Endothelial cell of umbilical vein (primary cell): Measurements from ENCODE around the gene BCL2L2.

Source experiments
- CTCF ChIP-seq, 2 donors: IDR thresholded peaks; 1 replicate in 1 of 2; 2 replicates in 1 of 2; pipeline ENCODE4 v1.5.1; 2011; ENCODE audit warnings: low read length in 2 of 2, mild to moderate bottlenecking in 2 of 2, moderate library complexity in 2 of 2, control low read depth in 1 of 2, inconsistent platforms in 1 of 2, low read depth in 1 of 2; ENCODE audit not compliant: insufficient read depth in 1 of 2; ENCODE audit errors: extremely low read depth in 1 of 2
- EZH2 ChIP-seq: IDR thresholded peaks from 2 replicates; pipeline ENCODE4 v1.6.1; 2012; ENCODE audit warnings: borderline replicate concordance, low read depth, mild to moderate bottlenecking, moderate library complexity, low read length, inconsistent platforms; ENCODE audit not compliant: severe bottlenecking
- POLR2A ChIP-seq: IDR thresholded peaks from 2 replicates; pipeline ENCODE4 v1.6.1; 2012; ENCODE audit warnings: low read depth, mild to moderate bottlenecking, control low read depth, low read length
- TF ChIP-seq, protein P1 (sequence below): IDR thresholded peaks from 2 replicates; pipeline ENCODE4 v1.6.1; 2011; ENCODE audit not compliant: insufficient read depth, insufficient read length

DNA sequence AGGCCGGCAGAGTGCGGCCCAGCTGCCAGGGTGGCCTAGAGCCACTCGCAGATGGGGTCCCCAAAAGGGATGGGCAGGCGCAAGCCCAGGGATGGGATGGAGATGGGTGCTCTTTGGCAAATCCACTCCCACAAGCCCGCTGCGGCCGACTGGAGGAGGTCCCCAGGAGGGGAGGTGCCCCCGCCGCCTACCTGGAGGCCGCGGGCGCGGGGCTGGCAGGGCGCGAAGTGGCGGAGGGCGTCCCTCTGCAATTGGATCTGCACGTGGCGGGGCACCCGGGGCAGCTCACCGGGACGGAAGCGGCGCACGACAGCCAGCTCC lies 4.7 kb upstream of the BCL2L2 start:
- no peak for TF ChIP-seq EZH2
- no peak for TF ChIP-seq CTCF (IDR thresholded peaks at IDR 0.05; ENCODE audit: extremely low read depth in 1 of 2, insufficient read depth in 1 of 2, low read depth in 1 of 2, low read length in 2 of 2)
- TF ChIP-seq, protein P1, sequence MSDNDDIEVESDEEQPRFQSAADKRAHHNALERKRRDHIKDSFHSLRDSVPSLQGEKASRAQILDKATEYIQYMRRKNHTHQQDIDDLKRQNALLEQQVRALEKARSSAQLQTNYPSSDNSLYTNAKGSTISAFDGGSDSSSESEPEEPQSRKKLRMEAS = no peak
- no peak for TF ChIP-seq POLR2A
